UCSD-AML1 (cell line): ENCODE measurements around the gene CNGB1.

Experiments
- DNase-seq: peaks from one replicate; lab custom pipeline; 2025; ENCODE audit not compliant: unreplicated experiment; lab: John Stamatoyannopoulos, UW

Gene CNGB1

GRCh38 chr16:57977418-57978069, 6.6 kb upstream of the CNGB1 start:
- DNase-seq: peak; percentile 32

GRCh38 chr16:57976331-57976796, 5.4 kb upstream of the CNGB1 start:
- DNase-seq: no peak

GRCh38 chr16:57972306-57972705, 1.4 kb upstream of the CNGB1 start:
- DNase-seq: peak; percentile 48

GRCh38 chr16:57971848-57972247, 920 bp upstream of the CNGB1 start:
- DNase-seq: no peak

- DNase-seq: no peak
These were observed 609 bp downstream of the CNGB1 start for GRCh38 chr16:57970319-57970718.

- DNase-seq: no peak
These were observed 1.3 kb downstream of the CNGB1 start for GRCh38 chr16:57969451-57970123.

GRCh38 chr16:57967916-57968315, 3.0 kb downstream of the CNGB1 start:
- no peak for DNase-seq

GRCh38 chr16:57966986-57967385, 3.9 kb downstream of the CNGB1 start:
- DNase-seq: no peak

- DNase-seq: no peak
These were observed 4.6 kb downstream of the CNGB1 start for GRCh38 chr16:57966204-57966771.

- no peak for DNase-seq
These were observed 6.7 kb downstream of the CNGB1 start for GRCh38 chr16:57964157-57964700.

- no peak for DNase-seq
These were observed 8.2 kb downstream of the CNGB1 start for GRCh38 chr16:57962756-57963155.

- DNase-seq: no peak
These were observed 8.9 kb downstream of the CNGB1 start for GRCh38 chr16:57962046-57962445.

GRCh38 chr16:57961538-57961937, 9.4 kb downstream of the CNGB1 start:
- DNase-seq: no peak

- no peak for DNase-seq
These were observed 10.0 kb downstream of the CNGB1 start for GRCh38 chr16:57960826-57961472.

GRCh38 chr16:57960310-57960709, 10.6 kb downstream of the CNGB1 start:
- no peak for DNase-seq

- no peak for DNase-seq
These were observed 11.1 kb downstream of the CNGB1 start for GRCh38 chr16:57959804-57960203.

- no peak for DNase-seq
These were observed 11.8 kb downstream of the CNGB1 start for GRCh38 chr16:57959121-57959520.

GRCh38 chr16:57958544-57958943, 12.4 kb downstream of the CNGB1 start:
- DNase-seq: no peak

- no peak for DNase-seq
These were observed 13.1 kb downstream of the CNGB1 start for GRCh38 chr16:57957673-57958392.

GRCh38 chr16:57956924-57957672, 13.8 kb downstream of the CNGB1 start:
- DNase-seq: no peak
